Spleen (tissue), 11 donors: ENCODE data around the gene ACER2. TPM values are rescaled to one million over a fixed set of nuclear protein-coding genes. Genes with fewer than 3 reads are reported as not detected.

Experiments
- DNase-seq: peaks from one replicate; pipeline ENCODE4 v3.0.0-alpha.2; 2020
- H3K27ac ChIP-seq, 8 donors: fragments of 200-600 bp; sonication (generic) in 7 of 8; 1 replicate in 4 of 8; 2 replicates in 4 of 8; pipeline versions ENCODE4 v1.5.0 to v1.8.0; 2016 to 2021; ENCODE audit warnings: inconsistent platforms in 4 of 8, mild to moderate bottlenecking in 4 of 8, moderate library complexity in 1 of 8
- H3K27me3 ChIP-seq, 7 donors: fragments of 200-600 bp; sonication (generic) in 6 of 7; replicated peaks in 1 of 7; 1 replicate in 4 of 7; 2 replicates in 3 of 7; pipeline versions ENCODE4 v1.5.0 to v1.8.0; 2016 to 2021; ENCODE audit warnings: inconsistent platforms in 3 of 7, mild to moderate bottlenecking in 1 of 7
- H3K36me3 ChIP-seq, 6 donors: fragments of 200-600 bp; sonication (generic) in 5 of 6; 1 replicate in 4 of 6; 2 replicates in 2 of 6; pipeline versions ENCODE4 v1.5.0 to v1.8.0; 2016 to 2021; ENCODE audit warnings: inconsistent platforms in 2 of 6
- H3K4me1 ChIP-seq, 6 donors: fragments of 200-600 bp; sonication (generic) in 5 of 6; 1 replicate in 3 of 6; 2 replicates in 3 of 6; pipeline versions ENCODE4 v1.5.0 to v1.8.0; 2016 to 2021; ENCODE audit warnings: inconsistent platforms in 3 of 6
- H3K4me3 ChIP-seq, 8 donors: fragments of 200-600 bp; sonication (generic) in 7 of 8; 1 replicate in 4 of 8; 2 replicates in 4 of 8; pipeline versions ENCODE4 v1.5.0 to v1.8.0; 2016 to 2021; ENCODE audit warnings: inconsistent platforms in 4 of 8, mild to moderate bottlenecking in 4 of 8, moderate library complexity in 2 of 8
- H3K9me3 ChIP-seq, 8 donors: fragments of 200-600 bp; sonication (generic) in 7 of 8; 1 replicate in 4 of 8; 2 replicates in 4 of 8; pipeline versions ENCODE4 v1.5.0 to v1.8.0; 2016 to 2021; ENCODE audit warnings: inconsistent platforms in 4 of 8
- POLR2A ChIP-seq, 3 donors: fragments of 450-650 bp; IDR thresholded peaks; one replicate each; pipeline ENCODE4 v1.5.1; 2017; ENCODE audit warnings: antibody characterized with exemption in 3 of 3, mild to moderate bottlenecking in 1 of 3
- POLR2AphosphoS5 ChIP-seq, 3 donors: sonication (generic); formaldehyde crosslinking; IDR thresholded peaks; one replicate each; pipeline ENCODE4 v1.5.1; 2017; ENCODE audit warnings: antibody characterized with exemption in 3 of 3
- WGBS, 5 donors: extraction: QIAGEN DNeasy Blood & Tissue Kit in 3 of 5; methylation state at CpG; one replicate each; pipeline versions ENCODE4 v1.1.5 to v1.1.7; 2013 to 2018; 5-methylcytosine and 5-hydroxymethylcytosine counted together
- intact Hi-C: fragments of 100-400 bp; cut with DNase I; formaldehyde crosslinking; loops from one replicate; pipeline ENCODE4 v1.15.0; 2023; ENCODE audit warnings: low total_unique reads
- polyA plus RNA-seq, 3 donors: library from polyadenylated mRNA; stranded (reverse); fragments of 200-250 nt; gene quantifications; one replicate each; pipeline ENCODE4 v1.2.1, GENCODE V29; 2013
- total RNA-seq, 7 donors: library from RNA; depleted of rRNA in 3 of 7; stranded (reverse); fragments of >200 nt in 3 of 7; fragmentation: NEBNext Ultra II Directional in 4 of 7; extraction: Animal tissue kit (Norgen Biotek cat#: 25700) in 4 of 7; gene quantifications; one replicate each; pipeline versions ENCODE4 v1.1.0 to v1.2.1, GENCODE V29; 2016 to 2021
- TF ChIP-seq, protein P1 (sequence below), 11 experiments: fragments of 200-600 bp in 7 of 11; fragments of 450-650 bp in 4 of 11; sonication (generic) in 4 of 11; IDR thresholded peaks in 8 of 11; conservative IDR thresholded peaks in 3 of 11; 1 replicate in 7 of 11; 2 replicates in 4 of 11; pipeline versions ENCODE4 v1.4.0 to v1.8.0; 2016 to 2021; ENCODE audit warnings: antibody characterized with exemption in 11 of 11, inconsistent platforms in 4 of 11, mild to moderate bottlenecking in 1 of 11
- donor health status: healthy with polysubstance abuse.
- donor health status: DM: no; HTN: no; CAD: no; lungs with moderate emphysema.
- donor health status: DM: no; HTN: no; CAD: no.
- donor health status: Bipolar disorder and iron deficiency.
- donor health status: healthy.
- donor health status: DM: no; HTN: no; CAD: no.
- donor health status: DM: yes; HTN: yes; CAD: no.

Gene ACER2
- total and polyA plus RNA-seq, 10 donors, result 0.09 to 7.2 (median 4.3) TPM

DNA sequence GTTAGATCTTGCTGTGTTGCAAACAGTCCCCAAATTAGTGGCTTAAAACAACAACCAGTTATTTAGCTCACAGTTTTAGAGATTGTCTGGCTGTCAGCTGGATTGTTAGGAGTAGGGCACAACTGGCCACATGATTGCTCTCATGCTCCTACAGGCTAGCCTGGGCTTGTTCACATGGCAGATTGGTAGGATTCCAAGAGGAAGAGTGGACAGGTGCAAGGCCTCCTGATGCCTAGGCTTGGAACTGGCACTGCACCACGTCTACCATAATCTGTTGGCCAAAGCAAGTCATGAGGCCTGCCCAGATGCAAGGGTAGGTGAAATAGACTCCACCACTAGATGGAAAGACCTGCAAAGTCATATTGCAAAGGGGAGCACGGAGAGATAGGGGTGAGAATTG, 76.4 kb downstream of the ACER2 start:
- 66 to 84% (median 80%) methylated on average over 2 of the region's 2 CpGs for WGBS, 5 donors
- intact Hi-C loops, result no loop called here
- no peak for DNase-seq

DNA sequence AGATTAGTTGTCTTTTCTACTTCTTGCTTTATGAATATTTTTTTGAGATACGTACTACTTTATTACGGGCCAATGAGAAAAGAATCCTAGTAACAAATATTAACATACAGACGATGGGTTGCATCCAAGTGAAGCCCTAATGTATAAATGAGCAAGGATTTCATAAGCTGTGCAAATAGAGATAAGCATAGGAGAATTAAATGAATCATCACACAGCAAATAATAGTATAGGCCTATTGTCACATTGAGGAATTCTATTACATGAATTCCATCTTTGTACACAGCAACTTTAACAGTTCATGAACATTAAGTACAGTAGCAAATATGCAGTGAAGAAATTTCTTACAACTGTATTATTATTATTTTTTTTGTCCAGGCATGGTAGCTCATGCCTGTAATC, 78.0 kb downstream of the ACER2 start:
- TF ChIP-seq, protein P1, sequence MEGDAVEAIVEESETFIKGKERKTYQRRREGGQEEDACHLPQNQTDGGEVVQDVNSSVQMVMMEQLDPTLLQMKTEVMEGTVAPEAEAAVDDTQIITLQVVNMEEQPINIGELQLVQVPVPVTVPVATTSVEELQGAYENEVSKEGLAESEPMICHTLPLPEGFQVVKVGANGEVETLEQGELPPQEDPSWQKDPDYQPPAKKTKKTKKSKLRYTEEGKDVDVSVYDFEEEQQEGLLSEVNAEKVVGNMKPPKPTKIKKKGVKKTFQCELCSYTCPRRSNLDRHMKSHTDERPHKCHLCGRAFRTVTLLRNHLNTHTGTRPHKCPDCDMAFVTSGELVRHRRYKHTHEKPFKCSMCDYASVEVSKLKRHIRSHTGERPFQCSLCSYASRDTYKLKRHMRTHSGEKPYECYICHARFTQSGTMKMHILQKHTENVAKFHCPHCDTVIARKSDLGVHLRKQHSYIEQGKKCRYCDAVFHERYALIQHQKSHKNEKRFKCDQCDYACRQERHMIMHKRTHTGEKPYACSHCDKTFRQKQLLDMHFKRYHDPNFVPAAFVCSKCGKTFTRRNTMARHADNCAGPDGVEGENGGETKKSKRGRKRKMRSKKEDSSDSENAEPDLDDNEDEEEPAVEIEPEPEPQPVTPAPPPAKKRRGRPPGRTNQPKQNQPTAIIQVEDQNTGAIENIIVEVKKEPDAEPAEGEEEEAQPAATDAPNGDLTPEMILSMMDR (IDR thresholded peaks at IDR 0.05 in 8 of 11, conservative IDR thresholded peaks at IDR 0.05 in 3 of 11), result no peak
- no peak for TF ChIP-seq POLR2A (IDR thresholded peaks at IDR 0.05)
- TF ChIP-seq POLR2AphosphoS5 (IDR thresholded peaks at IDR 0.05), result no peak
- H3K9me3 ChIP-seq, result no peaks in the 10 kb centered on the region
- H3K4me3 ChIP-seq, result no peak overlapping the region
- no peak overlapping the region for H3K27ac ChIP-seq
- WGBS, 5 donors, result 89 to 97% (median 93%) methylated on average over 3 of the region's 3 CpGs
- H3K36me3 ChIP-seq, result no peaks in the 10 kb centered on the region
- no peaks in the 10 kb centered on the region for H3K4me1 ChIP-seq
- intact Hi-C loops, result no loop called here
- no peaks in the 10 kb centered on the region for H3K27me3 ChIP-seq
- no peak for DNase-seq

More for the DNA sequence above, 76.4 kb downstream of the ACER2 start:
- Histone ChIP-seq H3K9me3 (no peaks in the 10 kb centered on the region), H3K36me3 (no peaks in the 10 kb centered on the region), H3K4me1 (no peaks in the 10 kb centered on the region), H3K27ac (no peak overlapping the region), H3K4me3 (no peak overlapping the region), H3K27me3 (no peaks in the 10 kb centered on the region)
- TF ChIP-seq, protein P1 (IDR thresholded peaks at IDR 0.05 in 8 of 11, conservative IDR thresholded peaks at IDR 0.05 in 3 of 11), result no peak
- TF ChIP-seq POLR2AphosphoS5 (IDR thresholded peaks at IDR 0.05) (no peak), POLR2A (IDR thresholded peaks at IDR 0.05) (no peak)

DNA sequence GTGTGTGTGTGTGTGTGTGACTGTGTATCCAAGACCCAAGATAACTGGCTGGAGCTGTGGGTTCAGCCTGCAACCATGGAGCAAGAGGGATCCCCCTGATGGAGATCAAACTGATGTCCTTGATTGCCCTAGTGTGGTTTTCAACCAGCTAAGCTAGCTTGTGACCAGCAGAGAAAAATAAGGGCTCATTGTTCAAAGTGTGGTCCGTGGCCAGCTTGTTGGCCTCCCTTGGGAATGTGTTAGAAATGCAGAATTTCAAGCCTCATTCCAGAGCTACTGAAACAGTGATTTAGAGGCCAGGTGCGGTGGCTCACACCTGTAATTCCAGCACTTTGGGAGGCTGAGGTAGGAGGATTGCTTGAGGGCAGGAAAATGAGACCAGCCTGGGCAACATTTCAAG, 79.9 kb downstream of the ACER2 start:
- Histone ChIP-seq H3K9me3 (no peaks in the 10 kb centered on the region), H3K36me3 (no peaks in the 10 kb centered on the region), H3K27me3 (peaks cover 0 to 7% (median 0%) of the 10 kb centered on the region in 7 donors), H3K4me1 (peaks cover 4 to 9% (median 8%) of the 10 kb centered on the region in 6 donors), H3K27ac (no peak overlapping the region), H3K4me3 (no peak overlapping the region)
- TF ChIP-seq POLR2A (IDR thresholded peaks at IDR 0.05) (no peak), POLR2AphosphoS5 (IDR thresholded peaks at IDR 0.05) (no peak)
- TF ChIP-seq, protein P1 (IDR thresholded peaks at IDR 0.05 in 8 of 11, conservative IDR thresholded peaks at IDR 0.05 in 3 of 11), result no peak
- intact Hi-C loops, result no loop called here
- no peak for DNase-seq
- WGBS, 5 donors, result 48 to 98% (median 82%) methylated on average over 2 of the region's 2 CpGs

DNA sequence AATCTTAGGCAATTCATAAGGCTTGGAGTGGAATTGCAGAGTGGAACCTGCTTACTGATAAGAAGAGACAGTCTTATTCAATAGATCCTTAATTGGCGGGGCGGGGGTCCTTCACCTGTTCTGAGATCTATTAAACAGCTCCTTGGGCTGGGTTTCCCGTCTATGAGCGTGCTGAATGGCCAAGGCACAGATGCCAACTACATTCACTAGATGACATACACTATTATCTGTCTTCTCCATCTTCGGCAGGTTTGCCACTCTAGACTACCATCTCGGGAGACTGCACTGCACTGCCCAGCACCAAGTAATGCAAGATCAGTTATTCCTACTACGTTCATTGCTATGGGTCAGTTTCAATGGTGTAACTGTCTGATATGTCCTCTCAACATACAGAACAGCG, 81.5 kb downstream of the ACER2 start:
- no peak for DNase-seq
- Histone ChIP-seq H3K27ac (no peak overlapping the region), H3K4me3 (no peak overlapping the region), H3K27me3 (peaks cover 0 to 7% (median 0%) of the 10 kb centered on the region in 7 donors), H3K4me1 (peaks cover 4 to 9% (median 8%) of the 10 kb centered on the region in 6 donors), H3K9me3 (no peaks in the 10 kb centered on the region), H3K36me3 (no peaks in the 10 kb centered on the region)
- intact Hi-C loops, result no loop called here
- TF ChIP-seq POLR2A (IDR thresholded peaks at IDR 0.05), result no peak
- 85 to 93% (median 92%) methylated on average over 8 of the region's 8 CpGs for WGBS, 5 donors

DNA sequence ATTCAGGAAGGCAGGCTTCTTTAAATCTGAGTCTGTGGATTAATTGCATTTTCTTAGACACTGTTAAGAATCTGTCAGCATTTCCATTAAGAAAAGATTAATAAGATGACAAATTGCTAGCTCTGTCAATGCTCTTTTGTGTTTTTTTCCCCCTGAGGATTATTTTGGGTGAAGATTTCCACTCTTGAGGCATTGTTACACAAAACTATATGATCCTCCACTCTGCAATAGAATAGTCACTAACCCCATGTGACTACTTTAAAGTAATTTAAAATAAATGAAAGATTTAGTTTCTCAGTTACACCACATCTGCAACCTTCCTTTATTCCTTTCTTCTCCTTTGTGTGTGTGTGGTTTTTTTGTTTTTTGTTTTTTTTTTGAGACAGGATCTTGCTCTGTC, 82.0 kb downstream of the ACER2 start:
- Histone ChIP-seq H3K9me3 (no peaks in the 10 kb centered on the region), H3K36me3 (no peaks in the 10 kb centered on the region), H3K27me3 (peaks cover 0 to 7% (median 0%) of the 10 kb centered on the region in 7 donors), H3K4me3 (no peak overlapping the region), H3K27ac (no peak overlapping the region), H3K4me1 (peaks cover 4 to 9% (median 8%) of the 10 kb centered on the region in 6 donors)
- intact Hi-C loops, result no loop called here
- TF ChIP-seq, protein P1 (IDR thresholded peaks at IDR 0.05 in 8 of 11, conservative IDR thresholded peaks at IDR 0.05 in 3 of 11), result no peak
- TF ChIP-seq POLR2AphosphoS5 (IDR thresholded peaks at IDR 0.05) (no peak), POLR2A (IDR thresholded peaks at IDR 0.05) (no peak)
- no peak for DNase-seq
